ENCODE data around the gene PXDN.

DNA sequence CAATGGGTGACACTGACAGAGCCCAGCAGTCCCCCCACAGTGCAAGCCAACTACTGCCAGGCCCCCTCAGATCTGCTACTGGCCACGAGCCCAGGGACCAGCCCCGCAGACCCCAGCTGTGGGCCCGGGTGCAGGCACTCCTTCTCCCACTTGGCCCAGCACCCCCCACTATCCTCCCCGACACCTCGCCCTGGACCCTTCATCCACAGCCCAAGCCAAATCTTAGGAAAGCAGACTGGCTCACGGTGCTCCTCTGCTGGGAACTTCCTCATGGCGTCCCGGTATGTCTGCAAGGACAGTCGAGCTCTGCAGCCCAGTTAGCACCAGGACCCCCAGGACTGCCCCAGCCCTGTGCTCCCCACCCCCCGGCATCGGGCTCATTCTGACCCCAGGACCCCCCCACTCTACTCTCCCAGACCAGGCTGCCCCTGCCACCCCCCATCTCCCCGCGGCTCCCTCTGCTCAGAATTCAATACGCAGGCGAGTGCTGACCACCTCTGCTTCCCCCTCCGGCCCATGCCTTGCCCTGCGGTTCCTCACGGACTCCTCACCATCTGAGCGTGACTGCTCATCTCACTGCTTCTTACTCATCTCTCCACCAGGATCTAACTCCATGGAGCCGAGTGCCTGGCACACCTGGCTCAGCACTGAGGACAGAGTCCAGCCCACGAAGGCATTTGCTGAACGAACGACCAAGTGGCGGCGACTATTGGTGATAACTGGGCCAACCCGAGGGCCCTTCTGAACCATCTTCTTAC, 85.7 kb downstream of the PXDN start:
- TF ChIP-seq EZH2phosphoT487 (IDR thresholded peaks at IDR 0.05; ENCODE audit: borderline replicate concordance) (no peak), CTCF (conservative IDR thresholded peaks at IDR 0.05; ENCODE audit: low read length) (no peak)

All from Loucy (cell line).